ENCODE results near the gene SUSD1.

The SUSD1 gene

GRCh38 chr9:112041536-112042243, 133.4 kb downstream of the SUSD1 start:
- peak; percentile 99 for DNase-seq (ENCODE audit: low read depth, low spot score)

DNA sequence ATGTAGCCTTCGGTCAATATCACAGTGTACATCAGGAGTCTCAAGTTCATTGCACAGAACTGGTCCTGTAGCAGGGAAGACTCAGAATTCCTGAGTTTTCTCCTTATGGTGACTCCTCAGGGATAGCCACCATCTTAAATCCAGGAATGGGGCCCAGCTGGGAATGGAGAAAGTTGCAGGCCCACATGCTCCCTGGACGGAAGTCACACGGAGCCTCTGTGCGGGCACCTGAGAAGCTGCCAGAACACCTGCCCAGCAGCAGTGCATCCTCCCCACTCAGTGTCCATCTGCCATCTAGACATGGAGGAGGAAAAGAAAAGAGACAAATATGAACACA, 133.9 kb downstream of the SUSD1 start:
- DNase-seq (ENCODE audit: low read depth, low spot score): no peak

- DNase-seq (ENCODE audit: low read depth, low spot score): no peak
Measured at GRCh38 chr9:112038017-112038408, 137.1 kb downstream of the SUSD1 start.

DNA sequence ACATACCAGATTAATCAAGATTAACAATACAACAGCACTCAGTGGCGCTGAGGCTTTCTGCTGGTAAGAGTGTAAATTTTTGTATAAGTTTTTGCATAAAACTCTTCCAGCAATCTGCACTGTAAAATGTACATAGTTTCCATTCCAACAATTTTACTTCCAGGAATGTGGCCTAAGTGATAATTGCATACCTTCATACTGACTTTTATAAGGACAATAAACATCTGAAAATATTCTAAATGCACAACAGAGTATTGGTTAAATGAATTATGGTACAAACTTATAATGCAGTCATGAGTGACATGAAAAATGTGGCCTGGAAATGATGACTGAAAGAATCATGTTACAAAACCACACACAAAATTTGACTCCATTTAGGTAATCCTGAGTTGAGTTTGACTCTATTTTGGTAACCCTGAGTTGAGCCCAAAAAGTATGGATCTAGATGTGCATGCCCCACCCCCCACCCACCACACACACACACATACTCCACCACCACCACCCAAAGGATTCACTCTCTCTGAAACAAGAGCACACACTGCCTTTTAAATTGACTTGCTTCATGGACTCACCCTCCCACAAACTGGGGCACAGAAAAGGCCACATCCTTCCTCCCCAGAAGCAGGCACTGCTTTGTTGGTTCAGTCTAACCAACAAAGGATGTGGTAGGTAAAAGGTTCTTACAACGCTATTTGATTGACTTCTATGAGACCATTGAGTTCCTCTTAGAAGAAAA, 137.6 kb downstream of the SUSD1 start:
- peak; percentile 64 for DNase-seq (ENCODE audit: low read depth, low spot score)

DNA sequence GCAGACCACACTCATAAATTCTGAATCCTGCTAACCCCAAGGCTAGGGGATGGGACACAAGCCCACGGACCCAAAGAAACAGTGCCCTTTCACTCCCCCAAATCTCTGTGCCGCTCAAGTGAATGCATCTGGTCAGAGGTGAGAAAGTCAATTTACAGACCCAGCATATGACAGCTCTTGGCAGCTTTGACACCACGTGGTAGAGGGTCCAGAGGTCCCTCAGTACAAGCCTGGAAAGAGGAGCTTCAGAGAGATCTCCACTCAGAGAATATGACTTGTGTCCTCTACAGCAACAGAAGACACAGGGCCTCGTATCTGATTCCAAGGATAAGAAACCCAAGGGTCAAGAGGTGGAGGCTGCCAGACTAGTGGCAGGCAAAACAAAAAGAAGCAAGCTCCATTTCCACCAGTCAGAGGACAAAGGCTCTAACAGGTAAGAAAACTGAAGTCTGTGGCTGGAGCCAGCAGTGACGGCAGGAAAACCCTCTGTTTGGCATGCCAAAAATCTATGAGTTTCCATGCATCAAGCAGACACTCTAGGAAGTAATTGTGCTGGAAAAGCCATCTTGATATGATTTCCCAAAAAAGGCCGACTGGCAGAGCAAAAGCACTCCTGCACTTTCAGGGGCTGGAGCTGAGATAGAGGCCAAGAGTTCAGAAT, 139.8 kb downstream of the SUSD1 start:
- no peak for DNase-seq (ENCODE audit: low read depth, low spot score)

GRCh38 chr9:112034216-112034611, 140.9 kb downstream of the SUSD1 start:
- peak; percentile 42 for DNase-seq (ENCODE audit: low read depth, low spot score)

GRCh38 chr9:112033237-112034215, 141.6 kb downstream of the SUSD1 start:
- DNase-seq (ENCODE audit: low read depth, low spot score): no peak

DNA sequence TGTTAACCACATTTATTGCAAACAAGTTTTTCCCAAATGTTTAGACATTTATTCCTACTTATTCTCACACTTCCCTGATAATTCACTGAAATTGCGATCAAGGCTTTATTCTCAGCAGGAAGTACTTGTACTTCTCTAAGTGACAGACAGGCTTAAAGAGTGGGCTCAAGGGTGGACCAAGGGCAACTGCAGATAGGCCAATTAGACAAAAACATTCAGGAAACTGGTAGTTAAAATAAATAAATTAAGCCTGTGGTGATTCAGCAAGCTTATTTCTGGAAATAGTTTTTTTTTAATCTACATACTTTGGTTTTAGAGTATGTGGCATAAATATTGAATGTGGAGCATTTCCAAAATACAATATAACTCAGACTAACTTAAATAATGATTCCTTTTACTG, 142.4 kb downstream of the SUSD1 start:
- DNase-seq (ENCODE audit: low read depth, low spot score): peak; percentile 48

GRCh38 chr9:112032009-112032408, 143.1 kb downstream of the SUSD1 start:
- no peak for DNase-seq (ENCODE audit: low read depth, low spot score)

GRCh38 chr9:112031400-112031799, 143.7 kb downstream of the SUSD1 start:
- DNase-seq (ENCODE audit: low read depth, low spot score): no peak

DNA sequence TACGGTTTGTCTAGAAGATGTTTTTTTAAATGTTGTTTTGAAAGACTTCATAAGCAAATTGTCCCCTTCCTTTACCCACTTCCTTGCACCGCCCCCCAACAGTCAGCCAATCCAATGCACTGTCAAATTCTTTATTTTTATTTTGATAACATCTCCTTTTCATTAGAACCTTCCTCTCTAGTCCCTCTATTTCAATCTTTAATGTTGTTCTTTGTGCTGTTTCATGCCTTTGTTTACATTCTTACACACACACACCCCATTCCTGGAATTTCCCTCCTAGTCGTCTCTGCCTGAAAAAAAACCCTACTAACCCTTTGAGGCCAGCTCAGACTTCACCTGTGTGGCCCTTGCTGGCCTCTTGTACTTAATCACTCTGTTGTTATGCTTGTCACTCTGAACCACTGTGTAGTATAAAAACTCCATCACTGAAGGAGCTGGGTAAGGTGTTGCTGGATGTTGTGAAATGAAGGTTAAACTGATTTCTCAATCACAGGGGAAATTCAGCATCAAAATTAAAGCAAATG, 145.1 kb downstream of the SUSD1 start:
- DNase-seq (ENCODE audit: low read depth, low spot score): peak; percentile 85

DNA sequence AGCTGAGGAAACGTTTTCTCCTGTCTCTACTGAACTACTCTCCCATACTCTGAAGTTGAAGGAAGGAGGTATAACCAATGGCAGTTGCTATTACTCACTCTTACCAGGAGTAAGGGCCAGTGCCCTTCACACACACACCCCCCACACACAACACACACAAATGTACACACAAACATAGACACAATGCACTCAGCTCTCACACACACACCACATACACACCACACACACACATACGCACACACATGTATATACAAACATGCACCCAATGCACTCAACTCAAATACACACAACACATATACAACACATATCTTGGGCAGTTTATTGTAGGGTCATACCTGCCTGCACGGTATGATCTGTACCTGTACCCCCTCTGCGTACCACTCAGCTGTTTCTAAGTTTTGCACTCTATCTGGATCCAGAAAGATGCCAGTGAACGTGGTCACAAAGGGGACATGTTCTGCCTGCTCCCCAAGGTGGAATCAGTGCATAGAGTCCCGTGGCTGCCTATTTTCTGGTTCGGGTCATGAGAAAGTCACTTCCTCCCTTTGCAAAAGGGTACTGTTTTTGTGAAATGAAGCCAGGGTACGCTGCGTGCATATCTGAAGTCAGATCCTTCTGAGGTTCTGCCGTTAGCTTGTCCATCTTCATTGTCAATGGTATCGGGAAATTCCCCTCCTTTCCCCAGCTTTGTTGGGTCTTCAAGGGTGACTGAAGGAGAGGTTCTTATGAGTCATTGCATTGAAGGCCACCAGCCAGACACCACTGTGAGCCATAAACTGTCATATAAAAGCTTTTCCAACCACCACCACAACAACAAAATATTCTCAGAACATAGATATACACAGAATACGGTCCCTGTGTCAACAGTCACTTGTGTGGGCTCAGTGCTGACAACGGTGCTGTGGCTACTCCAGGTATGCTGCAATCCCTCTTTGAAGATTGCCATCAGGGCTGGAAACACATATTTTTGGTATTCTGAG, 146.6 kb downstream of the SUSD1 start:
- peak; percentile 60 for DNase-seq (ENCODE audit: low read depth, low spot score)

DNA sequence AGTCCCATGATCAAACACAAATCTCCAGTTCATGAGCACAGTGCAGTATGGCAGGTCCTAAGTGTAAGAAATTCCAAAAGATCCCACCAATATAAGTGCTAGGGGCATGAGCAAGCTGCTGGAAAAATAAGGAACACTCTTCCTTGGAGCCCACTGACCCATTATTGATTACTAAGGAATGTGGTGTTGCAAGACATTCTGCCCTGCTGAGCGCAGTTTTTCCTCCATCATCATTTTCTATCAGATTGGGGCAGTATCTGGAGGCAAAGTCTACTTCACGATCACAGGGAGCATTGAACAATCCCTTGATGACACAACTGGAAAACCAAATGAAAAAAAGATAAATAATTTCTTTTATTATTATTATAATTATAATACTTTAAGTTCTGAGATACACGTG, 149.2 kb downstream of the SUSD1 start:
- DNase-seq (ENCODE audit: low read depth, low spot score): no peak

GRCh38 chr9:112021742-112022141, 153.4 kb downstream of the SUSD1 start:
- no peak for DNase-seq (ENCODE audit: low read depth, low spot score)

- DNase-seq (ENCODE audit: low read depth, low spot score): peak; percentile 37
Measured at GRCh38 chr9:112020680-112021596, 154.2 kb downstream of the SUSD1 start.

DNA sequence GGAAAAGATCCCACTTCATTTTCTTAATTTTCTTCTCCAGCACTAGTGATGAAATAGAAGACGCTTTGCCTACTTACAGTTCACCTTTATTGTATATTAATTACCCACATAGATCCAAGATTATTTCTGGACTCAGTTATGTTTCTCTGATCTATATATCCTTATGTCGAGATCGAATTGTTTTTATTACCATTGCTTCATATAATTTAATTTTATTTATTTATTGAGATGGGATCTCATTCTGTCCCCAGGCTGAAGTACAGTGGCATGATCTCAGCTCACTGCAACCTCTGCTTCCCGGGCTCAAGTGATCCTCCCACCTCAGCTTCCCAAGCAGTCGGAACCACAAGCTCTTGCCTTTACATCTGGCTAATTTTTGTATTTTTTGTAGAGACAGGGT, 157.2 kb downstream of the SUSD1 start:
- no peak for DNase-seq (ENCODE audit: low read depth, low spot score)

DNA sequence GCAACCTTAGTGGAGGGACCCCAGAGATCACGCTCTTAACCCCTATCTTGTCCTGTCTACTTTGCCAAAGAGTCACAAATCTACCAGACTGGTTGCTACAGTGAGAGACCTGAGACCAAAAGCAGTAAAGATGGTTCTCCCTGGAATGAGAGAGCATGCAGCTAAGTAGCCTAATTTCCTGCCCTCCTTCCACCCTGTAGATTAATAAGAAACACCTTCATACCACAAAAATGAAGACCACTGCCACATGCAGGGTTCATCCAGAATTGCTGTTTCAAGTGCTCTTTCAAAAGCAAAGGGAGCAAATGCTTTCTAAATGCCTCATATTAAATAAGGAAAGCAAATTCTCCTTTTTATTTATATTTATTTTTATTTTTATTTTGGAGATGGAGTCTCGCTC, 159.4 kb downstream of the SUSD1 start:
- no peak for DNase-seq (ENCODE audit: low read depth, low spot score)

DNA sequence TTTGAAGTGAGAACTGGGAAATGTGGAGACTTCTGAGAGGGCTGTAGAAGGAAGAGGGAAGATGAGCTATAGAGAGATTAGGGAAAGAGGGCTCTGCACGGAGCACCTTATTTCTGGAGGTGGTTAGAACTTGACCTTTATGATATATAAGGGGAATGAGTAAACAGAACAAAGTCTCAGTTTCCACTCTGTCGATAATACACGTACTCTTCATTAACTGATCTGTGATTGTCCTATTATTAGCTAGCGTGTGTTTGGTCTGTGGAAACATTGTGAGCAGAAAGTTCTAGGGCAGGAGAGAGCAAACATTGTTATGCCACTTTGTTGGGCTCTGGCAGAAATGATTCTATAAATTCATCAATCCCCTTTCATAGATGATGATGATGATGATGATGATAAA, 159.9 kb downstream of the SUSD1 start:
- no peak for DNase-seq (ENCODE audit: low read depth, low spot score)

DNA sequence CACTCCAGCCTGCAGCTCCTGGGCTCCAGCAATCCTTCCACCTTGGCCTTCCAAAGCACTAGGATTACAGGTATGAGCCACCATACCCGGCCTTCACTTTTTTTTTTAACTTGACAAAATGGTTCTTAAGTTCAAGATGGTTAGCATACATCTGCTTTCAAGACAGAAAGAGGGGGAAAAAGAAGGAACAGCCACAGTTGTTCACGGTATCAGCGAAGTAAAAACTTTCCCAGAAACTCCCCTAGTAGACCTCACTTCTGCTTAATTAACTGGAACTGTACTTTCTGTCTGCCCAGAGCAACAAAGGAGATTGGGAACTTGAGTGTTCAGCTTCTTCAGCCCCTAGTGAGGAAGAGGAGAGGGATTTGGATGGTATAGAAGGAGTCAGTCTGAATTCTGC, 161.8 kb downstream of the SUSD1 start:
- DNase-seq (ENCODE audit: low read depth, low spot score): peak; percentile 39
